Measurements from ENCODE around the gene CCR5AS.
"Not testable (repeated sequence)": the region's sequence is repeated elsewhere in the genome, so short reads cannot be mapped to it uniquely, and the experiment has no call there.

CCR5AS gene

GRCh38 chr3:46427404-46427803 lies 20.5 kb upstream of the CCR5AS start:
- H3K4me2 ChIP-seq; H3K27ac ChIP-seq; H3K27ac Mint-ChIP-seq; H4K20me1 ChIP-seq (ENCODE audit: low read depth); H3K27me3 Mint-ChIP-seq (ENCODE audit: insufficient read depth, low read depth); H3K9me3 Mint-ChIP-seq; H3F3A ChIP-seq (ENCODE audit: low read depth); H2AFZ ChIP-seq (replicated peaks); H3K27me3 ChIP-seq; H3K9ac ChIP-seq; H3K4me3 ChIP-seq; H3K4me3 Mint-ChIP-seq; H3K9me3 ChIP-seq (ENCODE audit: low read depth); H3K4me1 ChIP-seq; H3K79me2 ChIP-seq (ENCODE audit: low read depth); H3K36me3 ChIP-seq; H3K36me3 Mint-ChIP-seq; H3K4me1 Mint-ChIP-seq: not testable (repeated sequence)
- peak; percentile 9 for DNase-seq (ENCODE audit: low spot score)
- peak; percentile 30 for TF ChIP-seq CTCF (IDR thresholded peaks at IDR 0.05)

GRCh38 chr3:46426476-46426875 lies 19.6 kb upstream of the CCR5AS start:
- H3K9me3 Mint-ChIP-seq; DNase-seq (ENCODE audit: low spot score); H3K27ac ChIP-seq; H3K9me3 ChIP-seq (ENCODE audit: low read depth); H3K36me3 Mint-ChIP-seq; H3K36me3 ChIP-seq; H3K27ac Mint-ChIP-seq; H3K4me1 ChIP-seq; H3K4me3 Mint-ChIP-seq; H3K9ac ChIP-seq; H3K79me2 ChIP-seq (ENCODE audit: low read depth); H3K4me2 ChIP-seq; H2AFZ ChIP-seq (replicated peaks); H3K27me3 Mint-ChIP-seq (ENCODE audit: insufficient read depth, low read depth); H3F3A ChIP-seq (ENCODE audit: low read depth); H4K20me1 ChIP-seq (ENCODE audit: low read depth); H3K27me3 ChIP-seq; H3K4me3 ChIP-seq; H3K4me1 Mint-ChIP-seq: not testable (repeated sequence)

- Histone ChIP-seq H3K27ac (no peak overlapping the region), H2AFZ (replicated peaks) (no peak overlapping the region), H3K9me3 (ENCODE audit: low read depth) (no peaks in the 10 kb centered on the region), H3K9ac (no peak overlapping the region), H3F3A (ENCODE audit: low read depth) (no peaks in the 10 kb centered on the region), H3K4me3 (no peak overlapping the region), H3K27me3 (no peaks in the 10 kb centered on the region), H3K79me2 (ENCODE audit: low read depth) (no peaks in the 10 kb centered on the region), H3K4me1 (no peaks in the 10 kb centered on the region), H3K4me2 (no peak overlapping the region), H3K36me3 (no peaks in the 10 kb centered on the region), H4K20me1 (ENCODE audit: low read depth) (no peaks in the 10 kb centered on the region)
- TF ChIP-seq CTCF (IDR thresholded peaks at IDR 0.05) (no peak), EZH2phosphoT487 (IDR thresholded peaks at IDR 0.05) (no peak)
- no peak overlapping the region for H3K4me3 Mint-ChIP-seq
- H3K36me3 Mint-ChIP-seq, result no peaks in the 10 kb centered on the region
- H3K27ac Mint-ChIP-seq, result no peak overlapping the region
- H3K9me3 Mint-ChIP-seq, result no peaks in the 10 kb centered on the region
- no peaks in the 10 kb centered on the region for H3K27me3 Mint-ChIP-seq (ENCODE audit: insufficient read depth, low read depth)
- DNase-seq (ENCODE audit: low spot score), result no peak
- H3K4me1 Mint-ChIP-seq, result peaks cover 3% of the 10 kb centered on the region
Observed at GRCh38 chr3:46423588-46423987, 16.7 kb upstream of the CCR5AS start.

- Mint-ChIP-seq H3K4me3 (no peak overlapping the region), H3K4me1 (peaks cover 1% of the 10 kb centered on the region), H3K9me3 (no peaks in the 10 kb centered on the region), H3K36me3 (no peaks in the 10 kb centered on the region), H3K27me3 (ENCODE audit: insufficient read depth, low read depth) (peaks cover 2% of the 10 kb centered on the region), H3K27ac (no peak overlapping the region)
- no peaks in the 10 kb centered on the region for H3K79me2 ChIP-seq (ENCODE audit: low read depth)
- H3K4me3 ChIP-seq, result no peak overlapping the region
- H3K36me3 ChIP-seq, result no peaks in the 10 kb centered on the region
- no peak for DNase-seq (ENCODE audit: low spot score)
- H2AFZ ChIP-seq (replicated peaks), result no peak overlapping the region
- H3K4me2 ChIP-seq, result no peak overlapping the region
- H3K9me3 ChIP-seq (ENCODE audit: low read depth), result no peaks in the 10 kb centered on the region
- no peak for TF ChIP-seq EZH2 (IDR thresholded peaks at IDR 0.05)
- no peaks in the 10 kb centered on the region for H4K20me1 ChIP-seq (ENCODE audit: low read depth)
- no peak overlapping the region for H3K27ac ChIP-seq
- no peaks in the 10 kb centered on the region for H3F3A ChIP-seq (ENCODE audit: low read depth)
- H3K4me1 ChIP-seq, result no peaks in the 10 kb centered on the region
- H3K27me3 ChIP-seq, result no peaks in the 10 kb centered on the region
- no peak overlapping the region for H3K9ac ChIP-seq
Observed at GRCh38 chr3:46422617-46423016, 15.8 kb upstream of the CCR5AS start.

All from neural progenitor cell (in vitro differentiated cells).